Bone marrow (tissue), 2 donors: ENCODE results near the gene DPP3.
"Not testable (repeated sequence)": the region's sequence is repeated elsewhere in the genome, so short reads cannot be mapped to it uniquely, and the experiment has no call there.

Experiments used
- DNase-seq, 2 donors: peaks; one replicate each; lab custom pipeline; 2025; lab: John Stamatoyannopoulos, UW

The DPP3 gene

GRCh38 chr11:66532784-66533183 lies 52.5 kb downstream of the DPP3 start:
- no peak for DNase-seq

- DNase-seq: no peak
These were observed 59.1 kb downstream of the DPP3 start for GRCh38 chr11:66539170-66539869.

- no peak for DNase-seq
These were observed 59.6 kb downstream of the DPP3 start for GRCh38 chr11:66539870-66540213.

- not testable (repeated sequence) for DNase-seq
These were observed 60.4 kb downstream of the DPP3 start for GRCh38 chr11:66540598-66540997.

GRCh38 chr11:66541892-66542291 lies 61.7 kb downstream of the DPP3 start:
- no peak for DNase-seq

- no peak for DNase-seq
These were observed 62.1 kb downstream of the DPP3 start for GRCh38 chr11:66542362-66542761.

- peak in 1 of 2 donors; percentile 53 for DNase-seq
These were observed 63.3 kb downstream of the DPP3 start for GRCh38 chr11:66543263-66544107.

- DNase-seq: not testable (repeated sequence)
These were observed 64.7 kb downstream of the DPP3 start for GRCh38 chr11:66544952-66545351.

GRCh38 chr11:66545701-66546367 lies 65.6 kb downstream of the DPP3 start, which contains the start of gene ZDHHC24:
TSS of gene ZDHHC24 (minus strand) at chr11:66546048. CDS start at chr11:66546003, 45 bp downstream.
- DNase-seq: peak; percentile 85 to 89

GRCh38 chr11:66546368-66546965 lies 66.2 kb downstream of the DPP3 start, which contains the start of gene ACTN3:
TSS of gene ACTN3 (plus strand) at chr11:66546903. CDS start at chr11:66546938, 35 bp downstream.
- DNase-seq: no peak

- DNase-seq: no peak
These were observed 66.9 kb downstream of the DPP3 start for GRCh38 chr11:66546966-66547661.

GRCh38 chr11:66547662-66548009 lies 67.4 kb downstream of the DPP3 start:
- no peak for DNase-seq

GRCh38 chr11:66548041-66548440 lies 67.8 kb downstream of the DPP3 start:
- DNase-seq: no peak

GRCh38 chr11:66548774-66549630 lies 68.8 kb downstream of the DPP3 start:
- no peak for DNase-seq

- DNase-seq: no peak
These were observed 69.5 kb downstream of the DPP3 start for GRCh38 chr11:66549696-66550095.

- no peak for DNase-seq
These were observed 70.7 kb downstream of the DPP3 start for GRCh38 chr11:66550887-66551286.

- DNase-seq: no peak
These were observed 74.4 kb downstream of the DPP3 start for GRCh38 chr11:66554602-66555001.

- no peak for DNase-seq
These were observed 75.2 kb downstream of the DPP3 start for GRCh38 chr11:66555416-66555815.

GRCh38 chr11:66556086-66556485 lies 75.9 kb downstream of the DPP3 start:
- no peak for DNase-seq

- no peak for DNase-seq
These were observed 77.6 kb downstream of the DPP3 start for GRCh38 chr11:66557733-66558326.
